Right atrium auricular region (tissue), 2 donors: Measurements from ENCODE around the gene SURF1. TPM values are rescaled to one million over a fixed set of nuclear protein-coding genes. Genes with fewer than 3 reads are reported as not detected.
"Not testable (repeated sequence)": the region's sequence is repeated elsewhere in the genome, so short reads cannot be mapped to it uniquely, and the experiment has no call there.

ENCODE experiments used
- DNase-seq: peaks from one replicate; pipeline ENCODE4 v3.0.0-alpha.2; 2019; ENCODE audit warnings: low spot score
- H3K27ac ChIP-seq, 2 donors: fragments of 200-600 bp; sonication (generic); 1 replicate in 1 of 2; 2 replicates in 1 of 2; pipeline ENCODE4 v1.5.1; 2016 to 2019
- H3K27me3 ChIP-seq, 2 donors: fragments of 200-600 bp; sonication (generic); one replicate each; pipeline versions ENCODE4 v1.5.1 to v1.6.0; 2017 to 2019
- H3K36me3 ChIP-seq: fragments of 200-600 bp; sonication (generic); one replicate; pipeline ENCODE4 v1.5.1; 2016
- H3K4me1 ChIP-seq, 2 donors: fragments of 200-600 bp; sonication (generic); one replicate each; pipeline versions ENCODE4 v1.5.1 to v1.6.0; 2017 to 2019
- H3K4me3 ChIP-seq, 2 donors: fragments of 200-600 bp; sonication (generic); 1 replicate in 1 of 2; 2 replicates in 1 of 2; pipeline ENCODE4 v1.5.1; 2017 to 2019; ENCODE audit warnings: mild to moderate bottlenecking in 1 of 2, moderate library complexity in 1 of 2
- H3K9me3 ChIP-seq, 2 donors: fragments of 200-600 bp; sonication (generic); one replicate each; pipeline ENCODE4 v1.5.1; 2019
- total RNA-seq, 2 donors: library from RNA; depleted of rRNA; stranded (reverse); fragments of >200 nt; gene quantifications; one replicate each; pipeline ENCODE4 v1.1.0, GENCODE V29; 2016
- TF ChIP-seq, protein P1 (sequence below), 2 donors: fragments of 200-600 bp; sonication (generic); IDR thresholded peaks; one replicate each; pipeline ENCODE4 v1.5.1; 2019; ENCODE audit warnings: antibody characterized with exemption in 2 of 2

SURF1 gene
- total RNA-seq, 2 donors from 2014 or later = 41.5 to 58.6 TPM

DNA sequence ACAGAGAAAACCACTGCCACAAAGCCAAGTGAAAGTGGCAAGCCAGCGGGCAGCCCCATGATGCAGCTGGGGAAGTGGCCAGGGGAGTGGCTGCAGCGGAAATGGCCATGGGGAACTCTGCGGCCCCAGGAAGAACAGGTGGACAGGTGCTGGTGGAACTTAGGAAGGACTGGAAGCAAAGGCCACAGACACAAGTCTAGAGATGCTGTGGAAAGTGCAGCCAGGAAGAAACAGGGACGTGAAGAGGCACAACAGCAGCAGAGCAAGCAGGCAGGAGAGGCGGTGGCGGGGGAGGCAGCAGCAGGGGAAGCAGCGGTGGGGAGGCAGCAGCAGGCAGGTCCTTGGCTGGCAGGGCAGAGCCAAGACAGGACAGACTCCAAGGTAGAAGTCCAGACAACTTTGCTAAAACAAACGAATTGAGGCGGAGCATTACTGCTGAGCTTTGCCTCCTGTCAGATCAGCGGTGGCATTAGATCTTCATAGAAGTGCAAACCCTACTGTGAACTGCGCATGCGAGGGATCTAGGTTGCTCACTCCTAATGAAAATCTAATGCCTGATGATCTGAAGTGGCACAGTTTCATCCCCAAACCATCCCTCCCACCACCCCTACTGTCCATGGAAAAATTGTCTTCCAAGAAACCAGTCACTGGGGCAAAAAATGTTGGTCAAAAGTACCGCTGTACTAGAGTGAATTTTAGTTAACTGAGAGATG is 32.1 kb downstream of the SURF1 start:
- Histone ChIP-seq H3K4me1 (no peaks in the 10 kb centered on the region), H3K9me3 (no peaks in the 10 kb centered on the region), H3K36me3 (no peaks in the 10 kb centered on the region), H3K27me3 (no peaks in the 10 kb centered on the region), H3K27ac (no peak overlapping the region), H3K4me3 (no peak overlapping the region)
- DNase-seq = no peak
- TF ChIP-seq, protein P1, sequence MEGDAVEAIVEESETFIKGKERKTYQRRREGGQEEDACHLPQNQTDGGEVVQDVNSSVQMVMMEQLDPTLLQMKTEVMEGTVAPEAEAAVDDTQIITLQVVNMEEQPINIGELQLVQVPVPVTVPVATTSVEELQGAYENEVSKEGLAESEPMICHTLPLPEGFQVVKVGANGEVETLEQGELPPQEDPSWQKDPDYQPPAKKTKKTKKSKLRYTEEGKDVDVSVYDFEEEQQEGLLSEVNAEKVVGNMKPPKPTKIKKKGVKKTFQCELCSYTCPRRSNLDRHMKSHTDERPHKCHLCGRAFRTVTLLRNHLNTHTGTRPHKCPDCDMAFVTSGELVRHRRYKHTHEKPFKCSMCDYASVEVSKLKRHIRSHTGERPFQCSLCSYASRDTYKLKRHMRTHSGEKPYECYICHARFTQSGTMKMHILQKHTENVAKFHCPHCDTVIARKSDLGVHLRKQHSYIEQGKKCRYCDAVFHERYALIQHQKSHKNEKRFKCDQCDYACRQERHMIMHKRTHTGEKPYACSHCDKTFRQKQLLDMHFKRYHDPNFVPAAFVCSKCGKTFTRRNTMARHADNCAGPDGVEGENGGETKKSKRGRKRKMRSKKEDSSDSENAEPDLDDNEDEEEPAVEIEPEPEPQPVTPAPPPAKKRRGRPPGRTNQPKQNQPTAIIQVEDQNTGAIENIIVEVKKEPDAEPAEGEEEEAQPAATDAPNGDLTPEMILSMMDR (IDR thresholded peaks at IDR 0.05) = no peak

DNA sequence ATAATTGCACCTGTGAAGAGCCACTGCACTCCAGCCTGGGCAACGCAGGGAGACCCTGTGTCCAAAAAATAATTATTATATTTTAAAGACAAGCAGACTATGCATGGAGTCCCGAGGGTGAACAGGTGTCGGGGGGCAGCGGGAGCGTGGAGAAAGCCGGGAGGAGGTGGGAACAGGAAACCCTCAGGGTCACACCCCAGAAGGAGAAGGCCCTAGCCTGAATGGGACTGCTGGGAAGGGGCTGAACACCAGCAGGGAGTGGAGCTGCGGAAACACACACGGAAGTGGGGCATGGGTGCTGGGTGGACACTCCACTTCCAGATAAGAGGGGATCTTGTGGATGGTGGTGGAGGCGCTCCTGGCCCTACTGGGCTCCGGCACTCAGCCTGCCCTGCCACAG is 33.1 kb downstream of the SURF1 start:
- Histone ChIP-seq H3K4me1 (no peaks in the 10 kb centered on the region), H3K36me3 (no peaks in the 10 kb centered on the region), H3K9me3 (no peaks in the 10 kb centered on the region), H3K27ac (no peak overlapping the region), H3K27me3 (no peaks in the 10 kb centered on the region), H3K4me3 (no peak overlapping the region)
- DNase-seq = no peak
- TF ChIP-seq, protein P1 (IDR thresholded peaks at IDR 0.05) = no peak

DNA sequence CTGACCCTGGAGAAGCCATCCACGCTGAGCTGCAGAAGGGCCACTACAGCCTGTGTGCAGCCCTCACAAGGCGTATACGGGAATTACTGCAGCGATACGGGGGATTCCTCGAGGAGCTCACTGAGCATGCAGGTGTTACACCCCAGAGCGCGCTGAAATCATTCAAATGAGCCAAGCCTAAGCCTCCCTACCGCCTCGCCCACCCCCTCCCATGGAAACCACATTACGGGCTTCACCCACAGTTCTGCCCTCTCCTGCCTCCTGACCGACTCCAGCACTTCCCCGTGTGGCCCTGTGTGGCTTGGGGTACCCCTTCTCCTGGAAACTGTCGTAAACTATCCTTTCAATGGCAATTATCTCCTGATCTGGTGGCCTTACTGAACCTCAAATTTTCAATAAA is 33.6 kb downstream of the SURF1 start:
- Histone ChIP-seq H3K4me1 (no peaks in the 10 kb centered on the region), H3K9me3 (no peaks in the 10 kb centered on the region), H3K4me3 (no peak overlapping the region), H3K27me3 (no peaks in the 10 kb centered on the region), H3K27ac (no peak overlapping the region), H3K36me3 (no peaks in the 10 kb centered on the region)
- DNase-seq = no peak
- TF ChIP-seq, protein P1 (IDR thresholded peaks at IDR 0.05) = no peak

DNA sequence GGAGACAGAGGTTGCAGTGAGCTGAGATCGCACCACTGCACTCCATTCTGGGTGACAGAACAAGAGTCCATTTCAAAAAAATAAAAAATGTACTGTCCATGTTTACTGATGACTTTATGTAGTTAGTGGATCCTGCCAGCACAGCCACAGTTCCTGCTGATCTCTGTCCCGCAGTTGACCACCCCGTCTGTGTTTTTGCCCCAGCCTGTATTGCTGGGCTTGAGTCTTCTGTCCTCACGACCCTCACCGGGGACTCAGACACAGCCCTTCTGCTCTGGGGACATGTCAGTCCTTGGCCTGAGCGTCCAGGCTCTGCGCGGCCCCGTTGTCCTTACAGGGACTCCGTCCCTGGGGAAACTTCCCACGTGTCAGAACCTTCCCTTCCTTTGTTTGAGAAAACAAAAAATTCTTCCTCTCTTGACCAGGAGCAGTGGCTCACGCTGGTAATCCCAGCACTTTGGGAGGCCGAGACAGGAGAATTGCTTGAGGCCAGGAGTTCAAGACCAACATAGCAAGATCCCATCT is 34.8 kb downstream of the SURF1 start:
- Histone ChIP-seq H3K27me3 (no peaks in the 10 kb centered on the region), H3K36me3 (no peaks in the 10 kb centered on the region), H3K4me3 (no peak overlapping the region), H3K27ac (no peak overlapping the region), H3K9me3 (no peaks in the 10 kb centered on the region), H3K4me1 (no peaks in the 10 kb centered on the region)
- TF ChIP-seq, protein P1 (IDR thresholded peaks at IDR 0.05) = no peak
- DNase-seq = no peak

DNA sequence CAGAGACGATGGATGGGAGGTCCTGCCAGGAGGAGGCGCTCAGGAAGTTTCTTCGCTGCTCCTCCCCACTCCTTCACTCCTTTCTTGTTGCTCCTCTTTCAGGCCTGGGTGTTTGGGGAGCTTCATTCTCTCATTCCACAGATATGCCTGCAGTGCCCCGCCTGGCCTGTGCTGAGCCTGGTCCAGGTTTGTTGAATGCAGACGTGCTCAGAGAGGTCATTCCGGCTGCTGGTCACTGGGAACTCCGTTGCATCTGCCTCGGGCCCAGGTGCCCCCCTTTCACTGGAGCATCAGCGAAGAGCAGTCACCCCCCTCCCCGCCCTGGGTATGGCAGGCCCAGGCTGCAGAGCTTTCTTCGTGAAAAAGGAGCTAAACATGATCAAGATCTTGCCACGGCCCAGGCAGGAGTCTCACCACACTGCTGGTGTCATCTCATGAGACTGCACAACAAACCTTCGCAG is 35.8 kb downstream of the SURF1 start:
- Histone ChIP-seq H3K9me3 (no peaks in the 10 kb centered on the region), H3K27ac (no peak overlapping the region), H3K4me1 (no peaks in the 10 kb centered on the region), H3K27me3 (no peaks in the 10 kb centered on the region), H3K36me3 (no peaks in the 10 kb centered on the region), H3K4me3 (no peak overlapping the region)
- no peak for DNase-seq
- TF ChIP-seq, protein P1 (IDR thresholded peaks at IDR 0.05) = no peak

DNA sequence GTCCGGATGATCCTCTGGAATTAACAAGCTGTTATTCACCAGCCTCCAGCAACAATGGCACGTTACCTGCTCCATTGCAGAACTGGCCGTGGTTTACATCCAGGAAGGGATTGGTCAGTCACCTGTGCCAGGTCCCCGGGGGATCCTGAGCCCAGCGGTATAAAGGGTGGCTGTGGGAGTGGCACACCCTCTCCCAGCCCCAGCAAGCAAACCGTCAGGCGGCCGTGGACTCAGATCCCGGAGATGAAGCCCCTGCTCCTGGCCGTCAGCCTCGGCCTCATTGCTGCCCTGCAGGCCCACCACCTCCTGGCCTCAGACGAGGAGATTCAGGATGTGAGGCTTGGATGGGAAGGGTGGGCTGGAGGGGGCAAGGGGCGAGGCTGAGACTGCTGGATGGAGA is 38.7 kb downstream of the SURF1 start:
- H3K9me3 ChIP-seq, H3K27me3 ChIP-seq, H3K36me3 ChIP-seq, H3K4me3 ChIP-seq, DNase-seq, H3K27ac ChIP-seq, H3K4me1 ChIP-seq: not testable (repeated sequence)
